Esophagus squamous epithelium (tissue), 4 donors: ENCODE measurements around the gene KIAA0513.

Source experiments
- POLR2A ChIP-seq, 4 donors: fragments of 450-650 bp; IDR thresholded peaks; one replicate each; pipeline ENCODE4 v1.6.1; 2017; ENCODE audit warnings: antibody characterized with exemption in 4 of 4, mild to moderate bottlenecking in 4 of 4, moderate library complexity in 3 of 4
- TF ChIP-seq, protein P1 (sequence below), 6 experiments: fragments of 450-650 bp in 4 of 6; fragments of 200-600 bp in 2 of 6; sonication (generic) in 2 of 6; IDR thresholded peaks; one replicate each; pipeline ENCODE4 v1.5.1; 2016 to 2019; ENCODE audit warnings: antibody characterized with exemption in 6 of 6, mild to moderate bottlenecking in 4 of 6, moderate library complexity in 4 of 6

DNA sequence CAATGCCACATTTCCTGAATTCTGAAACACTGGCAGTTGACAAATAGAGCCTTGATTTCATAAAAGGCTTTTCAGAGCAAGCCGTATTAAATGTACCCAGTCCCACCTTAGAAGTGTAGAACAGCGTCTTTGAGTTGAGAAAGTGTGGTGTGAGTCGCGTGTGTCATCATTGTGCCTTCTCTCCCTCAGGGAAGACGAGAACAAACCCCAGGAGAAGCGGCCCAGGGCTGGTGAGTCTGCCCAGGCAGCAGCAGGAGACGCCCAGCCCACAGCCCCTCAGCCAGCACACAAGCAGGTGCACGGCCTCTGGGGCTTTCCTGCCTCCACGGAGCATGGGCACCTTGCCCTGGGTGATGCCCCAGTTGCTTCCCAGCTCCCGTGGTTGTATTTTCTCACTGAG, 50.6 kb downstream of the KIAA0513 start:
- TF ChIP-seq POLR2A (IDR thresholded peaks at IDR 0.05) = no peak
- TF ChIP-seq, protein P1, sequence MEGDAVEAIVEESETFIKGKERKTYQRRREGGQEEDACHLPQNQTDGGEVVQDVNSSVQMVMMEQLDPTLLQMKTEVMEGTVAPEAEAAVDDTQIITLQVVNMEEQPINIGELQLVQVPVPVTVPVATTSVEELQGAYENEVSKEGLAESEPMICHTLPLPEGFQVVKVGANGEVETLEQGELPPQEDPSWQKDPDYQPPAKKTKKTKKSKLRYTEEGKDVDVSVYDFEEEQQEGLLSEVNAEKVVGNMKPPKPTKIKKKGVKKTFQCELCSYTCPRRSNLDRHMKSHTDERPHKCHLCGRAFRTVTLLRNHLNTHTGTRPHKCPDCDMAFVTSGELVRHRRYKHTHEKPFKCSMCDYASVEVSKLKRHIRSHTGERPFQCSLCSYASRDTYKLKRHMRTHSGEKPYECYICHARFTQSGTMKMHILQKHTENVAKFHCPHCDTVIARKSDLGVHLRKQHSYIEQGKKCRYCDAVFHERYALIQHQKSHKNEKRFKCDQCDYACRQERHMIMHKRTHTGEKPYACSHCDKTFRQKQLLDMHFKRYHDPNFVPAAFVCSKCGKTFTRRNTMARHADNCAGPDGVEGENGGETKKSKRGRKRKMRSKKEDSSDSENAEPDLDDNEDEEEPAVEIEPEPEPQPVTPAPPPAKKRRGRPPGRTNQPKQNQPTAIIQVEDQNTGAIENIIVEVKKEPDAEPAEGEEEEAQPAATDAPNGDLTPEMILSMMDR (IDR thresholded peaks at IDR 0.05) = no peak
